HG03139 (cell line): ENCODE results near the gene LRRC40.
"Not testable (repeated sequence)": the region's sequence is repeated elsewhere in the genome, so short reads cannot be mapped to it uniquely, and the experiment has no call there.

Source experiments
- ATAC-seq: cut with Tn5 transposase; IDR thresholded peaks from one replicate; pipeline ENCODE4 v1.9.1; 2021; ENCODE audit not compliant: unreplicated experiment

Gene LRRC40

GRCh38 chr1:70205434-70206118 lies at the start of gene LRRC40:
Gene LRRC40 (minus strand): TSS chr1:70205579. CDS start chr1:70205540, 39 bp downstream.
- peak; percentile 77 for ATAC-seq

GRCh38 chr1:70248729-70249128 lies 43.4 kb upstream of the LRRC40 start:
- no peak for ATAC-seq

DNA sequence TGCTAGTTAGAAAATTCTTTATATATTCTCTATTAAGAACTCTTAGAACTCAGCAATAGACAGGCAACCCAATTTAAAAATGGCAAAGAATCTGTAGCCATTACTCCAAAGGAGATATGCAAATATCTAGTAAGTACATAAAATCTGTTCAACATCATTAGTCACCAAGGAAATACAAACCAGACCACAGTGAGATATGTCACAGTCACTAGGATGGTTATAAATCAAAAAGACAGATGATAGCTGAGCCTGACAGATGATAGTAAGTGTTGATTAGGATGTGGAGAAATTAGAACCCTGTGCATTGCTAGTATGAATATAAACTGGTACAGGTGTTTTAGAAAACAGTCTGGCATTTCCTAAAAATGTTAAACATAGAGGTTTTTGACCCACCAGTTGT lies 42.4 kb upstream of the LRRC40 start:
- no peak for ATAC-seq

DNA sequence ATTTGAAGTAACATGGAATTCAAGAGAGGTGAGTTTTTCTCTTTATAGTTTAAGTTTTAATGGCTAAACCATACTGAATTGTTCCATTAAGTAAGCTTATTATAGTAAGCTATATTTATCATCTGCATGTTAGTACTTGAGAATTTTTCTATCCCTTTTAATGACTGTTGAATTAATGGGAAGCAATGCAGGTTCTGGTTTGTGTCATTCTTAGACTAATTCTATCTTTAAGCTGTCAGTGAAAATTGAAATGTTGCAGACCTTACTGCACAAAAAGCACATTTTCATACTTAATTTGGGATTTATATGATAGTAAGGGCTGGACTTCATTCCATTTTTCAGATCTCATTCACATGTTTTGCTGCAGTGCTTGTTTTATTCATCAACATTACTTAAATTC lies 41.7 kb upstream of the LRRC40 start:
- ATAC-seq = no peak

DNA sequence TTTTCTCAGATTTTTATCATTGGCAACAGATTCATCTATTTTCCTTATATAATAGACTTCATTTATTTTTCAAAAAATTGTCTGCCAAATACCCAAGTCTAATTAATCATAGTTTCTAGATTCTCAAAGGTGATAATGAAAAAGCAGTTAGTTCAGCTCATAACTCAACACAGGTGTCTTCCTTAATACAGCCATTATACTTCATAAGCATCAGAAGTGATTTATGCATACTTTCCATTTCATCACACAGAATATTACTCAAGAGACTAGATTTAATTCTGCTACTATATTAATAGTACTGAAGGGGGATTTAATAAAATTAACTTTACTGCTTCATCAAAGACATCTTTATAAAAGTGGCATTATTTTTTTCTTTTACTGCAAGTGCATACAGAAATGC lies 34.6 kb upstream of the LRRC40 start:
- ATAC-seq = no peak

DNA sequence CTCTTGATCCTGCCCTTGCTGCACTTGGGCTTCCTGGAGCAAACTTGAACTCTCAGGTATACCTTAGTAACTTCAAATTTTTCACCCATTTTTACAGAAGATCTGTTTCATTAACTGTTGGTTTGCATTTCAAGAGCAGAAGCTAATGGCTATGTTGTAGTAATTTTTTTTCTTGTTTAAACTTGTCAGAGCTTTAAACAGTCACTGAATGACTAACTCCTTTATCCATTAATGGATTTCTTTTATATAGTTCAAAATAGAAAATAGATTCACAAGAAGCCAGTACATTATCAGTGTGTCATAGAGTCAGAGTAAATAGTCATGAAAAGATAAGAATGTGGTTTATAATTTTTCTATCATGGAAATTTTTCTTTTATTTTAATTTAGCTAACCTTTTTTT lies 29.4 kb upstream of the LRRC40 start:
- no peak for ATAC-seq

DNA sequence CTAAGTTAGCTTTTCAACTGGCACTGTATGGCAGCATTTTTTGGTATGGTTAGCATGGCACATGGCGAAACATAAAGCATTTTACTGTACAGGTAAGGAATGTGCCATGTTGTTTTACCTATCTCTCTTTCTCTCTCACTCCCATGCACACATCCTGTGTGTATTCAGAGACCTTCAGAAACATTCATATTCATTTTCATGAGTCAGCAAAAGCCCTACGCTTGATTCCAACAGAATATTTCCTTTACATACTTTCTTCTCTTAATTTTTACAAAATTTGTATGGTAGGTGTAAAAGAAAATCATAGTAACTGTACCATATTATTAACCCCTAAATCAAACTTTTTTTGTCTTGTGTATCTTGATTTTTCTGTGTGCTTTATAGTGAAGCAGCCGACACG lies 26.1 kb upstream of the LRRC40 start:
- no peak for ATAC-seq

DNA sequence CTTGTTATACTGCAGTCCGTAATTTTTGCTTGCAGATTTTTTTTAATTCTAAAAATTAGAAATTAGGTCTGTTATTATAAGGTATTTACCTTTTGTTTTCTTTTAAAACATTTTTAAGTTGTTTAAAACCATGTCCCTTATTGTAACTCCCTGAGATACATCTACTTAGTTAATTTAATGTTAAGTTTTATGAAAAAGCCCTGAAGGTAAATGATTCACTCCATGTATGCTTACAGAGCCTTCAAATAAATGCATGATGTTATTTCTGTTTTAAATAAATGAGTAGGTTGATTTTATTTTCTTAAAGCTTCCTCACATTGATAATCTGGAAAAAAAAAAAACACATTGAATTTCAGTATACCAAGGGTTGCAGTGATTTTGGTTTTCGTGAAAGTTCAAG lies 23.3 kb upstream of the LRRC40 start:
- ATAC-seq = no peak

- ATAC-seq = no peak
Measured at GRCh38 chr1:70227439-70227838, 22.1 kb upstream of the LRRC40 start.

DNA sequence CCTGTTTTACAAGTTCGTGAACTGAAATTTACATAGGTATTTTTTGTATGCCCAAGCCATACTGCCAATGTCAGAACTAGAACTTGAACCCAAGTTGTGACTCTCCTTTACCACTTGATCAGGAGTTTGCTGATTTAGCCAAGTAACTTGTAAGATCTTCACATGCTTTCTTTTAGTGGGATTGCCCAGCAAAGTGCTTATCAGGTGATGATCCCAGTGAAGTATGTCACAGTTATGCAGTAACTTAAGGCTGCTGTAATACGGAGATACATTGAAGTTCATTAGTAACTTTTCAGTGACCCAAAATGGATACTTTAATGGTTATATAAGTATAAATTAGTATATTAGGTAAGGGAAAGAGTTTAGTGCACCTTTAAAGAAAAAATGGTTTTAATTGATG lies 19.6 kb upstream of the LRRC40 start:
- no peak for ATAC-seq

- ATAC-seq = no peak
Measured at GRCh38 chr1:70222716-70223235, 17.4 kb upstream of the LRRC40 start.

- ATAC-seq = peak; percentile 90
Measured at GRCh38 chr1:70221238-70222121, 16.1 kb upstream of the LRRC40 start, which contains the start of gene SRSF11. Gene SRSF11 (plus strand): TSS chr1:70221380. CDS start chr1:70221637, 257 bp downstream.

DNA sequence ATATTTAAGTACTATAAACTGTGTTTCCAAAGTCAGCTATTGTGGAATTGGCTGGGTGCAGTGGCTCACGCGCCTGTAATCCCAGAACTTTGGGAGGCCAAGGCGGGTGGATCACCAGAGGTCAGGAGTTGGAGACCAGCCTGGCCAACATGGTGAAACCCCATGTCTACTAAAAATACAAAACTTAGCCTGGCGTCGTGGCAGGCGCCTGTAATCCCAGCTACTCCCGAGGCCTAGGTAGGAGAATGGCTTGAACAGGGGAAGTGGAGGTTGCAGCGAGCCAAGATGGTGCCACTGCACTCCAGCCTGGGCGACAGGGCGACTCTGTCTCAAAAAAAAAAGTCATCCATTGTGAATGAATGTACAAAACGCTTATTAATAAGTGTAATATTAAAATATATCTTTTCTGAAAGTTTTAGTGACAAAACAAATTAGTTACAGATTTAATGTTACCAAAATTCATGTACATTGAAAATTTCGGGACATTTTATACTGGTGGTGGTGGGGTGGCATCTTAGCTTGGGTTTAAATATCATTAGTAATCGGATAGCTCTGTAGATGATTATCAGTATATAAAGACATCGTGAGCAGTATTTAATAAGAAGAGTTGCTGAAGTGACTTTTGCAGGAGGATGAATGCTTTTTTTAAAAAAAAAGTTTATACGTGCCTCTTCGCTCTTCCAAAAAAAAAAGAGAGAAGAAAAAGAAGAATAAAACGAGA lies 15.3 kb upstream of the LRRC40 start:
- ATAC-seq = peak; percentile 3

DNA sequence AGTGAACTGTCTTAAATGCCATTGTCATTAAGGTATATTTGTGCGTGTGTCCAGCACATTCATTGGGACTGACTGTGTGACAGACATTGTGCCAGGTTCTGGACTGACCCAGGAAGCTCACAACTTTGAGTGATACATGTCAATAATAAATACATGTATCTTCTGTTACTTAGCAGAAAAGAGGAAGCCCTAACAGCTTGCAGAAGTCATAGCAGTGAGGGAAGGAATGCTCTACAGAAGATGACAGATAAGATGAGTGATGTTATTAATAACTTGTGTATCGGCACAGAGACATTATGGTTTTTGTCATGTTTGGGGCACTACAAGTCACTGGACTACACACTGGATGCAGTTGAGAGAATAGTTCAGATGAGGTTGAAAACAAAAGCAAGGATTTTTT lies 14.6 kb upstream of the LRRC40 start:
- ATAC-seq = no peak

DNA sequence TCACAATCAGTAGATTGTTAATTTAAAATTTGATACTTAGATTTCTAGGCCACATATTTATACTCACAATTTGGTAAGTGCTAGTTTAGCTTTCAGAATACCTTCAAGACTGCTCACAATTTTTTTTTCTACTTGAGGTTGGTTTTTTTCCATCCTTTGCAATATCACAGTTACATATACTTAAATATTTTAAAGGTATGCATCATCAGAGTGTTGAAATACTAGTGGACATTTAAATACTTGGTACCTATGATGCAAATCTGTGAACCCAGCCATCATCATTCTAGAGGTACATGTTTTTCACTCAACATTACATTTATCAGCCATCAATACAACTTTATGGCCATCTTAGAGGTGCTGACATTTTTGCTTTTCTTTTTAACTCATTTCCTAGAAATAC lies 6.2 kb upstream of the LRRC40 start:
- no peak for ATAC-seq

DNA sequence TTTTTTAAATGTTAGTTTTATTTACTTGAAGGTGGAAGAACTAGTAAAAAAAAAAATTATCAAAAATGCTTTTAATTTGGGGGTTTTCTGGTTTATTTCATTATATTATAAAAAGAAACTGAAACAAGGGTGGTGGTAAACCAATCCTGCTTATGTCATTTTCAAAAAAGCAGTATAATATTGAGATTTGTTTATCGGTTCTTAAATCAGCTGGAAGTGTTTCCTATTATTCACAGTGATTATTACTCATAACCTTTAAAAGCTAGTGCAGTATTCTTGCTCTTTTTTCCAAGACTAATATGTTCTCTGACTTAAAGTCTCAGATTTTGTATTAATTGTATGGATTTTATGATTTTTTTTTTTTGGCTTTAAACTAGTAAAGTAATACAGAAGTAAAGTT lies 5.4 kb upstream of the LRRC40 start:
- ATAC-seq = no peak

DNA sequence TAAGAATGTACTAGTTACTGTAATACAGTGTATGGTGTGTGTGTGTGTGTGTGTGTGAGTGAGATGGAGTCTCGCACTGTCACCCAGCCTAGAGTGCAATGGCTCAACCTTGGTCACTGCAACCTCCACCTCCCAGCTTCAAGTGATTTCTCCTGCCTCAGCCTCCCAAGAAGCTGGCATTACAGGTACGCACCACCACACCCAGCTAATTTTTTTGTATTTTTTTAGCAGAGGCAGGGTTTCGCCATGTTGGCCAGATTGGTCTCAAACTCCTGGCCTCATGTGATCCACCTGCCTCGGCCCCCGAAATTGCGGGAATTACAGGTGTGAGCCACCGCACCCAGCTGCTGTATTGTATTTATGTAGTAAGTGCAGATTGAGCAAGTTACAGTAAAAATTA lies 2.9 kb upstream of the LRRC40 start:
- ATAC-seq = no peak

DNA sequence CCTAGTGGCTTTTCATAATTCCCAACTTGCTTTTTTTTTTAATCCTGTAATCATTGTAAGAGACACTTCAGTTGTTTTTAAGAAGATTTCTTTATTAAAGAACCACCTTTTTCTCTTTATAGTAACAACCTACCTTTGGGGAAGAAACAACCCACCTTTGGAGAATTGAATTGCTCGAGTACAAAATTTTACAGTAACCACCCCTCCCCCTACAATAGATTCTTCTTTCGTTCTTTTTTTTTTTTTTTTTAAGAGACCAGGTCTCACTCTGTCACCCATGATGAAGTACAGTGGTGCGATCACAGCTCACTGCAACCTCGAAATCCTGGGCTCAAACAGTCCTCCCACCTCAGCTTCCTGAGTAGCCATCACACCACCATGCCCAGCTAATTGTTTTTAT lies 2.1 kb upstream of the LRRC40 start:
- no peak for ATAC-seq

- ATAC-seq = not testable (repeated sequence)
Measured at GRCh38 chr1:70206833-70207232, 1.5 kb upstream of the LRRC40 start.

- ATAC-seq = no peak
Measured at GRCh38 chr1:70205071-70205433, 327 bp downstream of the LRRC40 start.

- ATAC-seq = no peak
Measured at GRCh38 chr1:70204600-70204999, 779 bp downstream of the LRRC40 start.
